Mucosa of descending colon (tissue), 3 donors: Measurements from ENCODE around the gene C4B. TPM values are rescaled to one million over a fixed set of nuclear protein-coding genes. Genes with fewer than 3 reads are reported as not detected.
"Not testable (repeated sequence)": the region's sequence is repeated elsewhere in the genome, so short reads cannot be mapped to it uniquely, and the experiment has no call there.

Source experiments
- ATAC-seq: fragments of 200-7000 bp; cut with Tn5 transposase; one replicate; pipeline ENCODE4 v1.9.1; 2020; ENCODE audit warnings: mild to moderate bottlenecking, moderate library complexity
- DNase-seq, 3 donors: peaks; one replicate each; pipeline ENCODE4 v3.0.0-alpha.2; 2020
- H3K36me3 ChIP-seq: fragments of 200-600 bp; one replicate; pipeline ENCODE4 v1.8.0; 2021; ENCODE audit warnings: low read depth, mild to moderate bottlenecking
- H3K4me1 ChIP-seq: fragments of 200-600 bp; one replicate; pipeline ENCODE4 v1.8.0; 2021; ENCODE audit warnings: low read depth, mild to moderate bottlenecking
- H3K4me3 ChIP-seq: fragments of 200-600 bp; one replicate; pipeline ENCODE4 v1.8.0; 2021; ENCODE audit warnings: mild to moderate bottlenecking
- H3K9me3 ChIP-seq: fragments of 200-600 bp; one replicate; pipeline ENCODE4 v1.8.0; 2021; ENCODE audit warnings: mild to moderate bottlenecking
- intact Hi-C, 2 donors: fragments of 100-400 bp; cut with DNase I in 1 of 2; cut with micrococcal nuclease in 1 of 2; formaldehyde crosslinking; loops; one replicate each; pipeline versions ENCODE4 v1.11.0 to v1.11.1; 2022; cut with DNase I, micrococcal nuclease
- long read RNA-seq, 2 donors: library from polyadenylated mRNA; unstranded; transcript quantifications; one replicate each; pipeline ENCODE4 v2.0.0, GENCODE V29; 2019 to 2021
- total RNA-seq, 3 donors: library from RNA; stranded (reverse); fragmentation: NEBNext Ultra II Directional in 2 of 3; extraction: Animal tissue kit (Norgen Biotek cat#: 25700) in 2 of 3; gene quantifications; one replicate each; pipeline versions ENCODE4 v1.2.1 to v1.2.4, GENCODE V29; 2021 to 2023
- TF ChIP-seq, protein P1 (sequence below): fragments of 200-600 bp; IDR thresholded peaks from one replicate; pipeline ENCODE4 v1.8.0; 2022; ENCODE audit warnings: antibody characterized with exemption, mild to moderate bottlenecking
- donor health status: DM: no; HTN: no; CAD: no; lungs with moderate emphysema.
- donor health status: DM: no; HTN: no; CAD: no.
- donor health status: DM: no; HTN: yes; CAD: no.

Gene C4B
- 100 to 1,000 TPM in 1 of 3 donors, 10 to 100 TPM in 1, 1 to 10 TPM in 1; 9.2 to 175 (median 51.0) TPM for total RNA-seq
- long read RNA-seq, donor 1, full-length matches to known transcripts = 11 of 59 reads
- long read RNA-seq, donor 1, partial matches to known transcripts = 43 of 59 reads
- long read RNA-seq, donor 1, other reads (novel, unspliced or antisense) = 5 of 59 reads
- long read RNA-seq, donor 2, partial matches to known transcripts = 1 of 3 reads
- long read RNA-seq, donor 2, other reads (novel, unspliced or antisense) = 2 of 3 reads

DNA sequence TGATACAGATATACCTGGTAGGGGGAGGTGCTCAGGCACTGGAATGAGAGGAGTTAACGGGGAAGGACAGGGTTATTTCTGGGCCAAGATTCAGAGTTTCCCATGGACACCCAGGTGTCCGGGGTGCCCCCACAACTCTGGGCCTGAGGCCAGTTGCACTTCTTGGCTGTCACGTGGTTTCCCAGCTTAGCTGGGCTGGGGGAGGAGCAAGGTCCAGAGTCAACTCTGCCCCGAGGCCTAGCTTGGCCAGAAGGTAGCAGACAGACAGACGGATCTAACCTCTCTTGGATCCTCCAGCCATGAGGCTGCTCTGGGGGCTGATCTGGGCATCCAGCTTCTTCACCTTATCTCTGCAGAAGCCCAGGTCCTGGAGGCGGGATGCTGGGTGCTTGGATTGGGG is at the start of gene C4B:
C4B (plus strand) TSS at position 249 of the 400 bp plus-strand sequence; CDS start at position 300, 51 bp downstream.
- H3K9me3 ChIP-seq, H3K36me3 ChIP-seq, H3K4me3 ChIP-seq, DNase-seq, intact Hi-C loops, H3K4me1 ChIP-seq: not testable (repeated sequence)
- peak; percentile 40 for ATAC-seq

DNA sequence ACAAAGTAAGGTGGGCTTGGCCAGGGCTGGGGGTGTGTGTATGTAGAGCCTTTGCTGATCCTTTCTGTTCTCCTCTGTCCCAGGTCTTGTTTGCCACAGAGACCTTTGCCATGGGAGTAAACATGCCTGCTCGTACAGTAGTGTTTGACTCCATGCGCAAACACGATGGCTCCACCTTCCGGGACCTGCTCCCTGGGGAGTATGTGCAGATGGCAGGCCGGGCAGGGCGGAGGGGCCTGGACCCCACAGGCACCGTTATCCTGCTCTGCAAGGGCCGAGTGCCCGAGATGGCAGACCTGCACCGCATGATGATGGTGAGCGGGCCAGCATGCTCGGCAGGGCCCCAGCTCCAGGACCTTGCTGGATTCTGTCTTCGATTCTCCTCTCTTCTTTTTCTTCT is 48.9 kb upstream of the C4B start:
- intact Hi-C loops = no loop called here
- TF ChIP-seq, protein P1, sequence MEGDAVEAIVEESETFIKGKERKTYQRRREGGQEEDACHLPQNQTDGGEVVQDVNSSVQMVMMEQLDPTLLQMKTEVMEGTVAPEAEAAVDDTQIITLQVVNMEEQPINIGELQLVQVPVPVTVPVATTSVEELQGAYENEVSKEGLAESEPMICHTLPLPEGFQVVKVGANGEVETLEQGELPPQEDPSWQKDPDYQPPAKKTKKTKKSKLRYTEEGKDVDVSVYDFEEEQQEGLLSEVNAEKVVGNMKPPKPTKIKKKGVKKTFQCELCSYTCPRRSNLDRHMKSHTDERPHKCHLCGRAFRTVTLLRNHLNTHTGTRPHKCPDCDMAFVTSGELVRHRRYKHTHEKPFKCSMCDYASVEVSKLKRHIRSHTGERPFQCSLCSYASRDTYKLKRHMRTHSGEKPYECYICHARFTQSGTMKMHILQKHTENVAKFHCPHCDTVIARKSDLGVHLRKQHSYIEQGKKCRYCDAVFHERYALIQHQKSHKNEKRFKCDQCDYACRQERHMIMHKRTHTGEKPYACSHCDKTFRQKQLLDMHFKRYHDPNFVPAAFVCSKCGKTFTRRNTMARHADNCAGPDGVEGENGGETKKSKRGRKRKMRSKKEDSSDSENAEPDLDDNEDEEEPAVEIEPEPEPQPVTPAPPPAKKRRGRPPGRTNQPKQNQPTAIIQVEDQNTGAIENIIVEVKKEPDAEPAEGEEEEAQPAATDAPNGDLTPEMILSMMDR = no peak
- Histone ChIP-seq H3K36me3 (peaks cover 9% of the 10 kb centered on the region), H3K4me3 (no peak overlapping the region), H3K9me3 (no peaks in the 10 kb centered on the region), H3K4me1 (peaks cover under 1% of the 10 kb centered on the region)
- ATAC-seq = no peak
- DNase-seq = no peak

DNA sequence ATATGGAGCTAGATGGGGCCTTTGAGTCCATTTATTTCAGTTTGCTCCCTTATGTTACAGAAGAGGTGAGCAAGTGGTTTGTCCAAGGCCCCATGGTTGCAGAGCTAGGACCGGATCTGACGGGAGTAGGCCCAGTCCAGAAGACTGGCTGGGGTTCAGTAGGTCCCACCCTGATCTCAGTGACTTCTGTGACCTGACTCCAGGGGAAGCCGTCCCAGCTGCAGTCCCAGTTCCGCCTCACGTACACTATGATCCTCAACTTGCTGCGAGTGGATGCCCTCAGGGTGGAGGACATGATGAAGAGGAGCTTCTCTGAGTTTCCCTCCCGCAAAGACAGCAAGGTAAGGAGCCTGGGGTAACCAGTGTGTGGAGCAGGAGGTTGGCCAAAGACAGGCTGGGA is 48.1 kb upstream of the C4B start:
- intact Hi-C loops = no loop called here
- ATAC-seq (no peak), DNase-seq (no peak)
- H3K4me3 ChIP-seq = no peak overlapping the region
- no peaks in the 10 kb centered on the region for H3K9me3 ChIP-seq
- peaks cover 9% of the 10 kb centered on the region for H3K4me1 ChIP-seq
- TF ChIP-seq, protein P1 = no peak
- peaks cover 9% of the 10 kb centered on the region for H3K36me3 ChIP-seq

DNA sequence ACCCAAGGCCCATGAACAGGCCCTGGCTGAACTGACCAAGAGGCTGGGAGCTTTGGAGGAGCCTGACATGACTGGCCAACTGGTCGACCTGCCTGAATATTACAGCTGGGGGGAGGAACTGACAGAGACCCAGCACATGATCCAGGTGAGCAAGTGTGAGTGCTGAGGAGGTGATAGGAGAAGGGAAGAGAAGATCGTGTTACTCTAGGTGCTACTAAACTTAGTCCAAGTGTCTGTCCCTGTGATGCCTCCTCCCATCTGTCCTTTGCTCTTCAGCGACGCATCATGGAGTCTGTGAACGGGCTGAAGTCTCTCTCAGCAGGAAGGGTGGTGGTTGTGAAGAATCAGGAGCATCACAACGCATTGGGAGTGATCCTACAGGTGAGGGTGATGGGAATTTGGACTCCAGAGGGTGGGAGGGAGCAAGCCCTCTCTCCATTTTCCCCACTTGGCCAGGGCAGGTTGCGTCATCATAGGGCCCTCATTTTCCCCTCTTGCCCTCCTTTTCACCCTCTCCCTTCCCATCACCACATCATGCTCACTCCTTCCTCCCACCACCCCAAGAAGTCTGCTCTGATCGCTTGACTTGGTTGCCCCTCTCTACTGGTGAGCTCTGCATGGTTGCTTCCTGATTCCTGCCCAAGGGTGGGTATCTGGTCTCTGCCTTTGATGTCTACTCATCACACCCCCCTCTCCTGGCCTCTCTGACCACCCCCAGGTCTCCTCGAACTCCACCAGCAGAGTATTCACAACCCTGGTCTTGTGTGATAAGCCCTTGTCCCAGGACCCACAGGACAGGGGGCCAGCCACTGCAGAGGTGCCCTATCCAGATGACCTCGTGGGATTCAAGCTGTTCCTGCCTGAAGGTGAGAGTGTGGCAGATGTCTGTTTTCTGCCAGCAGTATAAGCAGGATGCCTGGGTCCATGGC is 47.3 kb upstream of the C4B start:
- H3K9me3 ChIP-seq = no peaks in the 10 kb centered on the region
- ATAC-seq (no peak), DNase-seq (no peak)
- peaks cover 9% of the 10 kb centered on the region for H3K36me3 ChIP-seq
- no peak overlapping the region for H3K4me3 ChIP-seq
- TF ChIP-seq, protein P1 = no peak
- intact Hi-C loops = no loop called here
- peaks cover 9% of the 10 kb centered on the region for H3K4me1 ChIP-seq

DNA sequence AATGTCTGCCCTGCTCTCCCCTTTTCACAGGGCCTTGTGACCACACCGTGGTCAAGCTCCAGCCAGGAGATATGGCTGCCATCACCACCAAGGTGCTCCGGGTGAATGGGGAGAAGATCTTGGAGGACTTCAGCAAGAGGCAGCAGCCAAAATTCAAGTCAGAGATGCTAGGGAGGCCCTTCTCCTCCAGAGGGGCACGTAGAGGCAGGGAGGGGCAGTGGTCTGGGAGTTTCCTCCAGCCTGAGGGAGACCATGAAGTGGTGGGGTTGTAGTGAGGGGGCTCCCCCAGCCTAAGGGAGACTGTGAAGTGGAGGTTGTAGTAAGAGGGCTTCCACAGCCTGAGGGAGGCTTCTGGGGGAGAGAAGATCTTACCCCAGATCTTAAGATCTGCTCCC is 46.7 kb upstream of the C4B start:
- Histone ChIP-seq H3K36me3 (peaks cover 9% of the 10 kb centered on the region), H3K4me1 (peaks cover 13% of the 10 kb centered on the region), H3K4me3 (no peak overlapping the region), H3K9me3 (no peaks in the 10 kb centered on the region)
- DNase-seq (no peak), ATAC-seq (no peak)
- intact Hi-C loops = no loop called here
- TF ChIP-seq, protein P1 = no peak

DNA sequence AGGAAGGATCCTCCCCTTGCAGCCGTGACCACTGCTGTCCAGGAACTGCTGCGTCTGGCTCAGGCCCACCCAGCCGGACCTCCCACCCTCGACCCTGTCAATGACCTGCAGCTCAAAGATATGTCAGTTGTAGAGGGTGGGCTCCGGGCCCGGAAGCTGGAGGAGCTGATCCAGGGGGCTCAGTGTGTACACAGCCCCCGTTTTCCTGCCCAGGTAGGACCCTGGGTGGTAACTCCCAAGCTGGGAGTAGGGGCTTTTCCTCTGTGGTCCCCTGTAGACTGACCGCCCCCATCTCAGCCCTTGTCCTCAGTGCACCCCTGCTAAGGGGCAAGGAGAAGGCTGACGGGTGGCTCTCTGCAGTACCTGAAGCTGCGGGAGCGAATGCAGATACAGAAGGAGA is 46.3 kb upstream of the C4B start:
- Histone ChIP-seq H3K36me3 (peaks cover 9% of the 10 kb centered on the region), H3K4me1 (peaks cover 17% of the 10 kb centered on the region), H3K9me3 (no peaks in the 10 kb centered on the region), H3K4me3 (no peak overlapping the region)
- ATAC-seq (no peak), DNase-seq (no peak)
- TF ChIP-seq, protein P1 = no peak
- intact Hi-C loops = no loop called here
